Stimulated activated CD8-positive, alpha-beta memory T cell treated with anti-CD3 and anti-CD28 coated beads, Interleukin-4, amount 100 ng/mL, for 1 hour (primary cell): Measurements from ENCODE around the gene LYRM4.
"Not testable (repeated sequence)": the region's sequence is repeated elsewhere in the genome, so short reads cannot be mapped to it uniquely, and the experiment has no call there.

Experiments
- DNase-seq, 2 donors: peaks; one replicate each; pipeline ENCODE4 v3.0.0-alpha.2; 2020; ENCODE audit warnings: low read depth in 2 of 2, low spot score in 1 of 2

The LYRM4 gene

GRCh38 chr6:5083307-5083583 lies 177.5 kb downstream of the LYRM4 start:
- DNase-seq: no peak

- DNase-seq: no peak
Observed at GRCh38 chr6:5082487-5083306, 178.1 kb downstream of the LYRM4 start.

- DNase-seq: no peak
Observed at GRCh38 chr6:5081955-5082354, 178.8 kb downstream of the LYRM4 start.

- no peak for DNase-seq
Observed at GRCh38 chr6:5081182-5081581, 179.6 kb downstream of the LYRM4 start.

GRCh38 chr6:5080574-5080973 lies 180.2 kb downstream of the LYRM4 start:
- no peak for DNase-seq

- no peak for DNase-seq
Observed at GRCh38 chr6:5079692-5080091, 181.1 kb downstream of the LYRM4 start.

- no peak for DNase-seq
Observed at GRCh38 chr6:5078121-5078669, 182.6 kb downstream of the LYRM4 start.

- DNase-seq: no peak
Observed at GRCh38 chr6:5076931-5077330, 183.8 kb downstream of the LYRM4 start.

GRCh38 chr6:5073992-5074391 lies 186.8 kb downstream of the LYRM4 start:
- DNase-seq: no peak

- DNase-seq: no peak
Observed at GRCh38 chr6:5072440-5072839, 188.3 kb downstream of the LYRM4 start.

GRCh38 chr6:5071216-5071615 lies 189.5 kb downstream of the LYRM4 start:
- DNase-seq: no peak

GRCh38 chr6:5068153-5068751 lies 192.5 kb downstream of the LYRM4 start:
- DNase-seq: no peak

GRCh38 chr6:5067305-5067704 lies 193.4 kb downstream of the LYRM4 start:
- no peak for DNase-seq

- no peak for DNase-seq
Observed at GRCh38 chr6:5066456-5067093, 194.2 kb downstream of the LYRM4 start.

GRCh38 chr6:5063617-5064016 lies 197.1 kb downstream of the LYRM4 start:
- no peak for DNase-seq

- DNase-seq: no peak
Observed at GRCh38 chr6:5061152-5061551, 199.6 kb downstream of the LYRM4 start.

- DNase-seq: not testable (repeated sequence)
Observed at GRCh38 chr6:5060439-5060838, 200.3 kb downstream of the LYRM4 start.

GRCh38 chr6:5059036-5059896 lies 201.5 kb downstream of the LYRM4 start:
- no peak for DNase-seq
